PC-3 (cell line): ENCODE results near the gene PFKFB3. TPM values are rescaled to one million over a fixed set of nuclear protein-coding genes. Genes with fewer than 3 reads are reported as not detected.
"Not testable (repeated sequence)": the region's sequence is repeated elsewhere in the genome, so short reads cannot be mapped to it uniquely, and the experiment has no call there.

Experiments
- ATAC-seq: fragments of 200-7000 bp; cut with Tn5 transposase; 2 replicates; pipeline ENCODE4 v1.9.1; 2020; ENCODE audit warnings: mild to moderate bottlenecking, moderate library complexity
- BruUV-seq: library from RNA; stranded (reverse); fragments of 400-500 nt; replicated peaks from 2 replicates; lab custom pipeline; 2021; lab: Mats Ljungman, UMichigan
- CTCF ChIA-PET: fragments of 300-600 bp; sonication (Branson Sonifier 250); formaldehyde crosslinking; loops from one replicate; lab custom pipeline; 2022; ENCODE audit warnings: antibody characterized with exemption; lab: Charles Lee
- POLR2A ChIA-PET: fragments of 300-600 bp; sonication (Branson Sonifier 250); formaldehyde crosslinking; loops from one replicate; lab custom pipeline; 2022; ENCODE audit warnings: antibody characterized with exemption; ENCODE audit not compliant: unreplicated experiment; lab: Charles Lee
- DNase-seq: peaks from one replicate; pipeline ENCODE4 v3.0.0-alpha.2; 2015
- H2AFZ ChIP-seq: fragments of 300-600 bp; sonication (generic); 2 replicates; pipeline ENCODE4 v1.6.0; 2016; ENCODE audit warnings: antibody characterized with exemption, low read length
- H3F3A ChIP-seq: fragments of 300-600 bp; sonication (generic); one replicate; pipeline ENCODE4 v1.6.0; 2017; ENCODE audit warnings: antibody characterized with exemption, low read length, control low read depth, mild to moderate bottlenecking; ENCODE audit not compliant: unreplicated experiment
- H3K27ac ChIP-seq: fragments of 300-600 bp; sonication (generic); 2 replicates; pipeline ENCODE4 v1.5.1; 2016; ENCODE audit warnings: mild to moderate bottlenecking, low read length
- H3K27me3 ChIP-seq: fragments of 300-600 bp; sonication (generic); 2 replicates; pipeline ENCODE4 v1.6.1; 2016; ENCODE audit warnings: low read length, mixed read lengths
- H3K36me3 ChIP-seq: fragments of 300-600 bp; sonication (generic); 2 replicates; pipeline ENCODE4 v1.6.1; 2016; ENCODE audit warnings: low read depth, mixed run types, low read length, mixed read lengths
- H3K4me1 ChIP-seq: fragments of 300-600 bp; sonication (generic); 2 replicates; pipeline ENCODE4 v1.5.1; 2016; ENCODE audit warnings: low read length; ENCODE audit not compliant: insufficient read depth
- H3K4me2 ChIP-seq: fragments of 300-600 bp; sonication (generic); 2 replicates; pipeline ENCODE4 v1.6.0; 2016; ENCODE audit warnings: low read length
- H3K4me3 ChIP-seq: fragments of 300-600 bp; sonication (generic); 2 replicates; pipeline ENCODE4 v1.5.1; 2016; ENCODE audit warnings: mild to moderate bottlenecking, low read length, mixed read lengths
- H3K79me2 ChIP-seq: fragments of 300-600 bp; sonication (generic); 2 replicates; pipeline ENCODE4 v1.6.1; 2017; ENCODE audit warnings: low read length, mixed read lengths
- H3K9ac ChIP-seq: fragments of 300-600 bp; sonication (generic); 2 replicates; pipeline ENCODE4 v1.6.0; 2016; ENCODE audit warnings: mild to moderate bottlenecking, low read length
- H3K9me2 ChIP-seq: fragments of 300-600 bp; sonication (generic); replicated peaks from 2 replicates; pipeline ENCODE4 v1.6.1; 2016; ENCODE audit warnings: mixed run types, low read length, mixed read lengths
- H3K9me3 ChIP-seq: fragments of 300-600 bp; sonication (generic); 2 replicates; pipeline ENCODE4 v1.6.1; 2016; ENCODE audit warnings: low read length, mixed read lengths
- H4K20me1 ChIP-seq: fragments of 300-600 bp; sonication (generic); 2 replicates; pipeline ENCODE4 v1.6.1; 2016; ENCODE audit warnings: low read length, mixed read lengths
- EZH2 ChIP-seq: fragments of 300-600 bp; sonication (generic); IDR thresholded peaks from one replicate; pipeline ENCODE4 v1.6.1; 2017; ENCODE audit warnings: antibody characterized with exemption, mild to moderate bottlenecking, low read length; ENCODE audit not compliant: unreplicated experiment
- EZH2phosphoT487 ChIP-seq: fragments of 300-600 bp; sonication (generic); IDR thresholded peaks from 2 replicates; pipeline ENCODE4 v1.6.1; 2018; ENCODE audit warnings: mild to moderate bottlenecking, antibody characterized with exemption, low read length, borderline replicate concordance
- intact Hi-C: fragments of 100-400 bp; cut with micrococcal nuclease; formaldehyde crosslinking; loops from 2 replicates; pipeline ENCODE4 v1.9.0; 2023
- total RNA-seq: library from RNA; depleted of rRNA; stranded (reverse); fragments of >200 nt; gene quantifications from 2 replicates; pipeline ENCODE4 v1.2.3, GENCODE V29; 2014
- TF ChIP-seq, protein P1 (sequence below): fragments of 300-600 bp; sonication (generic); conservative IDR thresholded peaks from 2 replicates; pipeline ENCODE4 v1.5.1; 2017; ENCODE audit warnings: antibody characterized with exemption, low read depth, mild to moderate bottlenecking, low read length

The PFKFB3 gene
- total RNA-seq, 1 experiment from 2014 or later, result 19.5 TPM

DNA sequence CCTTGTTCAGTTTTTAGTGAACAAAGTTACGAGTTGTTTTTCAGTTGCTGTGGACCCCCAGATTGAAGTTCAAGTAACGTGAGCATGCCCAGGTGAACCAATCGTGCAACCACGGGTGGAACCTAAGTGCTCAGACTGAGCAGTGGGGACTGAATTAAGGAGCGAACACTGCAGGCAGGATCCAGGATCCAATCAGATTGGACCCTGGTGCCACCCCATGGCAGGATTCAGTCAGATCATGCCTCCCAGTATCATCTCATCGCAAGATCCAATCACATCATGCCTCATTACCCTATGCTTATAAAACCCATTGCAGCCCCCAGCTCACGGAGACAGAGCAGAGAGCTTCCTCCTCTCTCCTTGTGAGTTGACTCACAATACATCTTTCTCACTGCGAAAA lies 80.9 kb downstream of the PFKFB3 start:
- no peak for DNase-seq
- POLR2A ChIA-PET, result no interaction called here

DNA sequence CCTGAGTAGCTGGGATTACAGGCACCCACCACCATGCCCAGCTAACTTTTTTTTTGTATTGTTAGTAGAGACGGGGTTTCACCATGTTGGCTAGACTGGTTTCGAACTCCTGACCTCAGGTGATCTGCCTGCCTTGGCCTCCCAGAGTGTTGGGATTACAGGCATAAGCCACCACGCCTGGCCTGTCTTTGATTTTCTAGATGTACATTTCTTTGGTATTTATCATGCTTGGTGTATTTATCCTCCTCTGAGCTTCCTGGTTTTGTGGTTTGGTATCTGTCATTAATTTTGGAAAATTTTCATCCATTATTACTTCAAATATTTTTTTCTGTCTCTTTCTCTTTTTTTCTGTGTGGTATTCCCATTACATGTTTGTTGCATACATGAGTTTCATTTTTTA lies 87.9 kb downstream of the PFKFB3 start:
- H3K27ac ChIP-seq, BruUV-seq, H3K36me3 ChIP-seq, POLR2A ChIA-PET, H3K4me1 ChIP-seq, H3F3A ChIP-seq, H3K9me3 ChIP-seq, H3K4me3 ChIP-seq, H3K9me2 ChIP-seq, ATAC-seq, H3K27me3 ChIP-seq, H3K9ac ChIP-seq, CTCF ChIA-PET, H2AFZ ChIP-seq, H4K20me1 ChIP-seq, H3K4me2 ChIP-seq, intact Hi-C loops, H3K79me2 ChIP-seq: not testable (repeated sequence)
- peak; percentile 11 for DNase-seq

More for the DNA sequence above, 80.9 kb downstream of the PFKFB3 start:
- Histone ChIP-seq H3K36me3 (no peaks in the 10 kb centered on the region), H3K27ac (no peak overlapping the region), H4K20me1 (no peaks in the 10 kb centered on the region), H3K4me2 (no peak overlapping the region), H3K9me2 (no peaks in the 10 kb centered on the region), H3K79me2 (no peaks in the 10 kb centered on the region), H3K27me3 (no peaks in the 10 kb centered on the region), H3K9me3 (no peaks in the 10 kb centered on the region), H2AFZ (no peak overlapping the region), H3F3A (no peaks in the 10 kb centered on the region), H3K4me1 (no peaks in the 10 kb centered on the region; the same call in 1 of the 2 replicates), H3K9ac (no peak overlapping the region), H3K4me3 (no peak overlapping the region)
- ATAC-seq, result no peak
- no TSS peak for BruUV-seq
- CTCF ChIA-PET, result interaction anchor here (0.6 kb wide), 1 partner anchor 183 kb away, joined by 3 read pairs; no protein-coding TSS in a partner anchor
- no peak for TF ChIP-seq EZH2phosphoT487
- TF ChIP-seq EZH2, result no peak
- intact Hi-C loops, result no loop called here

DNA sequence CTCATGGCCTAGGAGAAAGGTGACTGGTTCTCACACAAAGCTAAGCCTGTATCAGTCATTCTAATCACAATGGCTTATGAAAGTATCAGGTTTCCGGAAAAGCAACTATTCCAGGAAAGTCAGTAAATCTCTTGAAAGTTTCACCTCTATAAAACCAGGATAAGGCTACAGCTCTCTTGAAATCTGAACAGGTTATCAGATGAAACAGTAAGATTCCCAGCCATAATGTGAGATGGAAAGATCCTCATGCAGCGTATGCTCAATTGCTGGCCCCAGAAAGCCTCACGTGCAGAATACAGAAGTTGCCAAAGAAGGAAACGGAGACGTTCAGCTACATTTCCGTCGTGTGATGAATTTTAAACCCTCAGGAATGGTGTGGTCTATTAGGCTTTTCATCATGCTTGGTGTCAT lies 90.0 kb downstream of the PFKFB3 start:
- no peaks in the 10 kb centered on the region for H3K36me3 ChIP-seq
- peaks cover 3% of the 10 kb centered on the region for H3K4me1 ChIP-seq
- no peak overlapping the region for H3K9ac ChIP-seq
- H3K4me2 ChIP-seq, result no peak overlapping the region
- ATAC-seq (no peak), DNase-seq (peak; percentile 8)
- no peaks in the 10 kb centered on the region for H3K27me3 ChIP-seq
- TF ChIP-seq EZH2phosphoT487, result no peak
- TF ChIP-seq EZH2, result no peak
- TF ChIP-seq, protein P1, sequence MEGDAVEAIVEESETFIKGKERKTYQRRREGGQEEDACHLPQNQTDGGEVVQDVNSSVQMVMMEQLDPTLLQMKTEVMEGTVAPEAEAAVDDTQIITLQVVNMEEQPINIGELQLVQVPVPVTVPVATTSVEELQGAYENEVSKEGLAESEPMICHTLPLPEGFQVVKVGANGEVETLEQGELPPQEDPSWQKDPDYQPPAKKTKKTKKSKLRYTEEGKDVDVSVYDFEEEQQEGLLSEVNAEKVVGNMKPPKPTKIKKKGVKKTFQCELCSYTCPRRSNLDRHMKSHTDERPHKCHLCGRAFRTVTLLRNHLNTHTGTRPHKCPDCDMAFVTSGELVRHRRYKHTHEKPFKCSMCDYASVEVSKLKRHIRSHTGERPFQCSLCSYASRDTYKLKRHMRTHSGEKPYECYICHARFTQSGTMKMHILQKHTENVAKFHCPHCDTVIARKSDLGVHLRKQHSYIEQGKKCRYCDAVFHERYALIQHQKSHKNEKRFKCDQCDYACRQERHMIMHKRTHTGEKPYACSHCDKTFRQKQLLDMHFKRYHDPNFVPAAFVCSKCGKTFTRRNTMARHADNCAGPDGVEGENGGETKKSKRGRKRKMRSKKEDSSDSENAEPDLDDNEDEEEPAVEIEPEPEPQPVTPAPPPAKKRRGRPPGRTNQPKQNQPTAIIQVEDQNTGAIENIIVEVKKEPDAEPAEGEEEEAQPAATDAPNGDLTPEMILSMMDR, result no peak
- no peaks in the 10 kb centered on the region for H3K79me2 ChIP-seq
- no peak overlapping the region for H3K27ac ChIP-seq
- H3K9me2 ChIP-seq, result no peaks in the 10 kb centered on the region
- H4K20me1 ChIP-seq, result no peaks in the 10 kb centered on the region
- no peak overlapping the region for H2AFZ ChIP-seq
- no peaks in the 10 kb centered on the region for H3K9me3 ChIP-seq
- CTCF ChIA-PET, result no interaction called here
- no peaks in the 10 kb centered on the region for H3F3A ChIP-seq
- POLR2A ChIA-PET, result no interaction called here
- no peak overlapping the region for H3K4me3 ChIP-seq
- no TSS peak for BruUV-seq
- intact Hi-C loops, result no loop called here

DNA sequence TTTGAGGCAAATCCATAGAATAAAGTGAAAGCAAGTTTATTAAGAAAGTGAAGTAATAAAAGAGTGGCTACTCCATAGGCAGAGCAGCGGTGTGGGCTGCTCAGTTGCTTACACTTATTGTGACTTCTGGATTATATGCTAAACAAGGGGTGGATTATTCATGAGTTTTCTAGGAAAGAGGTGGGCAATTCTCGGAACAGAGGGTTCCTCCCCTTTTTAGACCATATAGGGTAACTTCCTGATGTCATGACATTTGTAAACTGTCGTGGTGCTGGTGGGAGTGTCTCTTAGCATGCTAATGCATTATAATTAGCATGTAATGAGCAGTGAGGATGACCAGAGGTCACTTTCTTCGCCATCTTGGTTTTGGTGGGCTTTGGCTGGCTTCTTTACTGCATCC lies 93.7 kb downstream of the PFKFB3 start:
- H3K36me3 ChIP-seq, CTCF ChIA-PET, H4K20me1 ChIP-seq, H2AFZ ChIP-seq, H3K27ac ChIP-seq, H3K79me2 ChIP-seq, H3K27me3 ChIP-seq, intact Hi-C loops, H3K4me2 ChIP-seq, POLR2A ChIA-PET, BruUV-seq, H3F3A ChIP-seq, H3K9ac ChIP-seq, DNase-seq, H3K9me3 ChIP-seq, H3K9me2 ChIP-seq, H3K4me3 ChIP-seq, ATAC-seq: not testable (repeated sequence)
- H3K4me1 ChIP-seq, result peaks cover 24% of the 10 kb centered on the region
